Glomerular visceral epithelial cell (primary cell): ENCODE data around the gene HOXD1.
A peak's percentile ranks its signal among the peaks of the same experiment; 100 is the strongest.

Source experiments
- DNase-seq: peaks from one replicate; pipeline ENCODE4 v3.0.0-alpha.2; 2016; ENCODE audit errors: extremely low spot score

The HOXD1 gene

GRCh38 chr2:176165370-176166050 is 23.0 kb upstream of the HOXD1 start:
- no peak for DNase-seq

GRCh38 chr2:176166272-176166671 is 22.2 kb upstream of the HOXD1 start:
- DNase-seq: no peak

GRCh38 chr2:176167398-176167797 is 21.1 kb upstream of the HOXD1 start:
- DNase-seq: no peak

GRCh38 chr2:176169181-176169580 is 19.3 kb upstream of the HOXD1 start:
- no peak for DNase-seq

GRCh38 chr2:176169711-176170110 is 18.8 kb upstream of the HOXD1 start:
- no peak for DNase-seq

- DNase-seq: no peak
These were observed 17.7 kb upstream of the HOXD1 start for GRCh38 chr2:176170602-176171305.

- no peak for DNase-seq
These were observed 17.0 kb upstream of the HOXD1 start for GRCh38 chr2:176171351-176172006.

- no peak for DNase-seq
These were observed 16.2 kb upstream of the HOXD1 start for GRCh38 chr2:176172007-176172894.

- no peak for DNase-seq
These were observed 15.4 kb upstream of the HOXD1 start for GRCh38 chr2:176172895-176173566.

GRCh38 chr2:176173567-176174381 is 14.7 kb upstream of the HOXD1 start:
- DNase-seq: no peak

GRCh38 chr2:176174382-176174823 is 14.1 kb upstream of the HOXD1 start:
- peak; percentile 66 for DNase-seq

GRCh38 chr2:176174824-176175708 is 13.4 kb upstream of the HOXD1 start:
- no peak for DNase-seq

- DNase-seq: no peak
These were observed 12.5 kb upstream of the HOXD1 start for GRCh38 chr2:176175709-176176607.

GRCh38 chr2:176177580-176178037 is 10.9 kb upstream of the HOXD1 start:
- DNase-seq: no peak

GRCh38 chr2:176178038-176178756 is 10.3 kb upstream of the HOXD1 start:
- no peak for DNase-seq

- no peak for DNase-seq
These were observed 9.6 kb upstream of the HOXD1 start for GRCh38 chr2:176178757-176179295.

GRCh38 chr2:176181551-176181950 is 6.9 kb upstream of the HOXD1 start:
- DNase-seq: no peak
